H1 (cell line): ENCODE measurements around the gene LIMS1. TPM values are rescaled to one million over a fixed set of nuclear protein-coding genes. Genes with fewer than 3 reads are reported as not detected.

Source experiments
- polyA plus RNA-seq, 7 experiments: library from polyadenylated mRNA; depleted of rRNA in 3 of 7; stranded (reverse) in 5 of 7; unstranded in 2 of 7; fragments of >200 nt in 5 of 7; fragments of 200-250 nt in 2 of 7; gene quantifications; 1 replicate in 5 of 7; 2 replicates in 1 of 7; 4 replicates in 1 of 7; pipeline versions ENCODE4 v1.2.1 to v1.2.3, GENCODE V29; 2011 to 2013; ENCODE audit warnings: missing spikeins in 2 of 7, mixed read lengths in 2 of 7
- small RNA-seq: library from polyadenylated mRNA; stranded (forward); fragments of <200 nt; extraction: miRNeasy Mini kit (QIAGEN cat#:217004); gene quantifications from one replicate; pipeline ENCODE3, GENCODE V24; 2013; ENCODE audit not compliant: insufficient read depth
- total RNA-seq: library from RNA; stranded (reverse); fragmentation: NEBNext Ultra II Directional; extraction: Animal tissue kit (Norgen Biotek cat#: 25700); gene quantifications from 2 replicates; pipeline ENCODE4 v1.2.1, GENCODE V29; 2021

The LIMS1 gene
- total and polyA plus RNA-seq, 2 of the 8 experiments (the other 6 are each of a cell fraction or from before 2014, with no cell fraction given), result 24.1 to 36.7 TPM

Small RNA genes within 50 kb of the gene (small RNA-seq; reads per million reads assigned to genes)
- gene AC010095.1, result not detected

Other genes starting within 250 kb of the LIMS1 start
- 1.9 and 2.2 TPM in 2 replicates for gene SULT1C2, start 245.6 kb upstream of the LIMS1 start, total RNA-seq
- gene SULT1C2, start 245.6 kb upstream of the LIMS1 start, polyA plus RNA-seq (2011; rRNA removed), result 1.6 and 2.8 TPM in 2 replicates
- gene SULT1C4, start 156.5 kb upstream of the LIMS1 start, total RNA-seq, result 2.1 and 2.9 TPM in 2 replicates
- gene SULT1C4, start 156.5 kb upstream of the LIMS1 start, polyA plus RNA-seq (2011; rRNA removed), result 1.5 and 1.6 TPM in 2 replicates
- gene GCC2, start 85.3 kb upstream of the LIMS1 start, total RNA-seq, result 52.2 and 54.9 TPM in 2 replicates
- 3.4 and 4.6 TPM in 2 replicates for gene GCC2, start 85.3 kb upstream of the LIMS1 start, polyA plus RNA-seq (2011; rRNA removed)
- 95.9 and 99.8 TPM in 2 replicates for gene RANBP2, start 185.0 kb downstream of the LIMS1 start, total RNA-seq
- 5.6 and 8.2 TPM in 2 replicates for gene RANBP2, start 185.0 kb downstream of the LIMS1 start, polyA plus RNA-seq (2011; rRNA removed)